Measurements from ENCODE around the gene P2RY2. TPM values are rescaled to one million over a fixed set of nuclear protein-coding genes. Genes with fewer than 3 reads are reported as not detected.

P2RY2 gene
- total and polyA plus RNA-seq, 2 experiments from 2014 or later = 0.63 to 1.6 TPM

DNA sequence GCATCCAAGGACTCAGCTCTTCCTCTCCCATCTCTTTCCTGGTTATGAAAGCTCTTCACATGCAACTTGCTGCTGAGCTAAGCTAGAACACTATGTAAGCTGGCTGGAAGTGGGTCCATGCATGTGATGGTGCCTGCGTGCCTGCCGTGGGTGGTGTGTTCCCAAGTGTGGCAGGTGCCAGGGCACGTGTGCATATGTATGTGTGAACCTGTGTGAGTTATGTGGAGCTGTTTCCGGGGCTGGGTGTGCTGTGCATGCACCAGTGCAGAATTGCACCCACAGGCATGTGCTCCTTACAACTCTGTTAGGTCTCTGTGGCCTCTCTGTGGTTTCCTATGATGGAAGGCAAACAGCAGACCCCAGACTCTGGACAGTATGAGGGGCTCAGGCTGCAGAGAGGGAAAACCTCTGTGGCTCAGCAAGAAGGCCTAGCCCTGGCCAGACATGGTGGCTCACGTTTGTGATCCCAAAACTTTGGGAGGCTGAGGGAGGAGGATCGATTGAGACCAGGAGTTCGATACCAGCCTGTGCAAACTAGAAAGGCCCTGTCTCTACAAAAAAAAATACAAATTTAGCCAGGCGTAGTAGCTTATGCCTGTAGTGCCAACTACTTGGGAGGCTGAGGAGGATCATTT lies 49.9 kb downstream of the P2RY2 start:
- Histone ChIP-seq H3K36me3 (ENCODE audit: insufficient read depth) (no peaks in the 10 kb centered on the region), H3K27me3 (ENCODE audit: insufficient read depth) (peaks cover 24% of the 10 kb centered on the region), H4K20me1 (replicated peaks; ENCODE audit: insufficient read depth) (no peaks in the 10 kb centered on the region), H3F3A (replicated peaks; ENCODE audit: low read depth) (no peaks in the 10 kb centered on the region), H3K79me2 (replicated peaks; ENCODE audit: insufficient read depth) (no peaks in the 10 kb centered on the region), H3K4me3 (no peak overlapping the region), H3K4me2 (no peak overlapping the region), H3K4me1 (ENCODE audit: insufficient read depth) (peaks cover 3% of the 10 kb centered on the region; the same call in 1 of the 2 replicates), H3K9me2 (ENCODE audit: insufficient read depth) (no peaks in the 10 kb centered on the region), H3K27ac (ENCODE audit: low read depth) (no peak overlapping the region), H2AFZ (no peak overlapping the region)
- Mint-ChIP-seq H3K9me3 (no peaks in the 10 kb centered on the region), H3K36me3 (ENCODE audit: low read depth) (no peaks in the 10 kb centered on the region), H3K27me3 (ENCODE audit: insufficient read depth, low read depth, poor library complexity) (peaks cover 20% of the 10 kb centered on the region), H3K27ac (no peak overlapping the region), H3K4me3 (no peak overlapping the region), H3K4me1 (peaks cover 45% of the 10 kb centered on the region)
- no peak for ATAC-seq
- no peak for TF ChIP-seq CREB1 (CRISPR knock-in tag; IDR thresholded peaks at IDR 0.05; ENCODE audit: low read depth)
- TF ChIP-seq, protein P1, sequence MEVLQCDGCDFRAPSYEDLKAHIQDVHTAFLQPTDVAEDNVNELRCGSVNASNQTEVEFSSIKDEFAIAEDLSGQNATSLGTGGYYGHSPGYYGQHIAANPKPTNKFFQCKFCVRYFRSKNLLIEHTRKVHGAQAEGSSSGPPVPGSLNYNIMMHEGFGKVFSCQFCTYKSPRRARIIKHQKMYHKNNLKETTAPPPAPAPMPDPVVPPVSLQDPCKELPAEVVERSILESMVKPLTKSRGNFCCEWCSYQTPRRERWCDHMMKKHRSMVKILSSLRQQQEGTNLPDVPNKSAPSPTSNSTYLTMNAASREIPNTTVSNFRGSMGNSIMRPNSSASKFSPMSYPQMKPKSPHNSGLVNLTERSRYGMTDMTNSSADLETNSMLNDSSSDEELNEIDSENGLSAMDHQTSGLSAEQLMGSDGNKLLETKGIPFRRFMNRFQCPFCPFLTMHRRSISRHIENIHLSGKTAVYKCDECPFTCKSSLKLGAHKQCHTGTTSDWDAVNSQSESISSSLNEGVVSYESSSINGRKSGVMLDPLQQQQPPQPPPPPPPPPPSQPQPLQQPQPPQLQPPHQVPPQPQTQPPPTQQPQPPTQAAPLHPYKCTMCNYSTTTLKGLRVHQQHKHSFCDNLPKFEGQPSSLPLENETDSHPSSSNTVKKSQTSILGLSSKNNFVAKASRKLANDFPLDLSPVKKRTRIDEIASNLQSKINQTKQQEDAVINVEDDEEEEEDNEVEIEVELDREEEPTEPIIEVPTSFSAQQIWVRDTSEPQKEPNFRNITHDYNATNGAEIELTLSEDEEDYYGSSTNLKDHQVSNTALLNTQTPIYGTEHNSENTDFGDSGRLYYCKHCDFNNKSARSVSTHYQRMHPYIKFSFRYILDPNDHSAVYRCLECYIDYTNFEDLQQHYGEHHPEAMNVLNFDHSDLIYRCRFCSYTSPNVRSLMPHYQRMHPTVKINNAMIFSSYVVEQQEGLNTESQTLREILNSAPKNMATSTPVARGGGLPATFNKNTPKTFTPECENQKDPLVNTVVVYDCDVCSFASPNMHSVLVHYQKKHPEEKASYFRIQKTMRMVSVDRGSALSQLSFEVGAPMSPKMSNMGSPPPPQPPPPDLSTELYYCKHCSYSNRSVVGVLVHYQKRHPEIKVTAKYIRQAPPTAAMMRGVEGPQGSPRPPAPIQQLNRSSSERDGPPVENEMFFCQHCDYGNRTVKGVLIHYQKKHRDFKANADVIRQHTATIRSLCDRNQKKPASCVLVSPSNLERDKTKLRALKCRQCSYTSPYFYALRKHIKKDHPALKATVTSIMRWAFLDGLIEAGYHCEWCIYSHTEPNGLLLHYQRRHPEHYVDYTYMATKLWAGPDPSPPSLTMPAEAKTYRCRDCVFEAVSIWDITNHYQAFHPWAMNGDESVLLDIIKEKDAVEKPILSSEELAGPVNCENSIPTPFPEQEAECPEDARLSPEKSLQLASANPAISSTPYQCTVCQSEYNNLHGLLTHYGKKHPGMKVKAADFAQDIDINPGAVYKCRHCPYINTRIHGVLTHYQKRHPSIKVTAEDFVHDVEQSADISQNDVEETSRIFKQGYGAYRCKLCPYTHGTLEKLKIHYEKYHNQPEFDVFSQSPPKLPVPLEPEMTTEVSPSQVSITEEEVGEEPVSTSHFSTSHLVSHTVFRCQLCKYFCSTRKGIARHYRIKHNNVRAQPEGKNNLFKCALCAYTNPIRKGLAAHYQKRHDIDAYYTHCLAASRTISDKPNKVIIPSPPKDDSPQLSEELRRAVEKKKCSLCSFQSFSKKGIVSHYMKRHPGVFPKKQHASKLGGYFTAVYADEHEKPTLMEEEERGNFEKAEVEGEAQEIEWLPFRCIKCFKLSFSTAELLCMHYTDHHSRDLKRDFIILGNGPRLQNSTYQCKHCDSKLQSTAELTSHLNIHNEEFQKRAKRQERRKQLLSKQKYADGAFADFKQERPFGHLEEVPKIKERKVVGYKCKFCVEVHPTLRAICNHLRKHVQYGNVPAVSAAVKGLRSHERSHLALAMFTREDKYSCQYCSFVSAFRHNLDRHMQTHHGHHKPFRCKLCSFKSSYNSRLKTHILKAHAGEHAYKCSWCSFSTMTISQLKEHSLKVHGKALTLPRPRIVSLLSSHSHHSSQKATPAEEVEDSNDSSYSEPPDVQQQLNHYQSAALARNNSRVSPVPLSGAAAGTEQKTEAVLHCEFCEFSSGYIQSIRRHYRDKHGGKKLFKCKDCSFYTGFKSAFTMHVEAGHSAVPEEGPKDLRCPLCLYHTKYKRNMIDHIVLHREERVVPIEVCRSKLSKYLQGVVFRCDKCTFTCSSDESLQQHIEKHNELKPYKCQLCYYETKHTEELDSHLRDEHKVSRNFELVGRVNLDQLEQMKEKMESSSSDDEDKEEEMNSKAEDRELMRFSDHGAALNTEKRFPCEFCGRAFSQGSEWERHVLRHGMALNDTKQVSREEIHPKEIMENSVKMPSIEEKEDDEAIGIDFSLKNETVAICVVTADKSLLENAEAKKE (CRISPR knock-in tag; IDR thresholded peaks at IDR 0.05) = no peak
- TF ChIP-seq EZH2 (IDR thresholded peaks at IDR 0.05; ENCODE audit: low read depth, unreplicated experiment) = no peak
- TF ChIP-seq POLR2AphosphoS5 (IDR thresholded peaks at IDR 0.05; ENCODE audit: low read depth) = no peak
- no peak for TF ChIP-seq ZNF331 (CRISPR knock-in tag; IDR thresholded peaks at IDR 0.05; ENCODE audit: low read depth)
- no peak for TF ChIP-seq JUNB (IDR thresholded peaks at IDR 0.05; ENCODE audit: unreplicated experiment)
- TF ChIP-seq EZH2phosphoT487 (IDR thresholded peaks at IDR 0.05; ENCODE audit: unreplicated experiment) = no peak
- TF ChIP-seq ZNF114 (CRISPR knock-in tag; IDR thresholded peaks at IDR 0.05) = no peak
- TF ChIP-seq, protein P2, sequence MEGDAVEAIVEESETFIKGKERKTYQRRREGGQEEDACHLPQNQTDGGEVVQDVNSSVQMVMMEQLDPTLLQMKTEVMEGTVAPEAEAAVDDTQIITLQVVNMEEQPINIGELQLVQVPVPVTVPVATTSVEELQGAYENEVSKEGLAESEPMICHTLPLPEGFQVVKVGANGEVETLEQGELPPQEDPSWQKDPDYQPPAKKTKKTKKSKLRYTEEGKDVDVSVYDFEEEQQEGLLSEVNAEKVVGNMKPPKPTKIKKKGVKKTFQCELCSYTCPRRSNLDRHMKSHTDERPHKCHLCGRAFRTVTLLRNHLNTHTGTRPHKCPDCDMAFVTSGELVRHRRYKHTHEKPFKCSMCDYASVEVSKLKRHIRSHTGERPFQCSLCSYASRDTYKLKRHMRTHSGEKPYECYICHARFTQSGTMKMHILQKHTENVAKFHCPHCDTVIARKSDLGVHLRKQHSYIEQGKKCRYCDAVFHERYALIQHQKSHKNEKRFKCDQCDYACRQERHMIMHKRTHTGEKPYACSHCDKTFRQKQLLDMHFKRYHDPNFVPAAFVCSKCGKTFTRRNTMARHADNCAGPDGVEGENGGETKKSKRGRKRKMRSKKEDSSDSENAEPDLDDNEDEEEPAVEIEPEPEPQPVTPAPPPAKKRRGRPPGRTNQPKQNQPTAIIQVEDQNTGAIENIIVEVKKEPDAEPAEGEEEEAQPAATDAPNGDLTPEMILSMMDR (conservative IDR thresholded peaks at IDR 0.05; ENCODE audit: low read depth in 2 of 2) = no peak
- no peak for TF ChIP-seq STAT1 (IDR thresholded peaks at IDR 0.05; ENCODE audit: unreplicated experiment)
- no peak for TF ChIP-seq NANOG (IDR thresholded peaks at IDR 0.05; ENCODE audit: borderline replicate concordance)
- TF ChIP-seq, protein P3, sequence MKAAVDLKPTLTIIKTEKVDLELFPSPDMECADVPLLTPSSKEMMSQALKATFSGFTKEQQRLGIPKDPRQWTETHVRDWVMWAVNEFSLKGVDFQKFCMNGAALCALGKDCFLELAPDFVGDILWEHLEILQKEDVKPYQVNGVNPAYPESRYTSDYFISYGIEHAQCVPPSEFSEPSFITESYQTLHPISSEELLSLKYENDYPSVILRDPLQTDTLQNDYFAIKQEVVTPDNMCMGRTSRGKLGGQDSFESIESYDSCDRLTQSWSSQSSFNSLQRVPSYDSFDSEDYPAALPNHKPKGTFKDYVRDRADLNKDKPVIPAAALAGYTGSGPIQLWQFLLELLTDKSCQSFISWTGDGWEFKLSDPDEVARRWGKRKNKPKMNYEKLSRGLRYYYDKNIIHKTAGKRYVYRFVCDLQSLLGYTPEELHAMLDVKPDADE (IDR thresholded peaks at IDR 0.05) = no peak
- no peak for DNase-seq (ENCODE audit: low spot score)

All from GM23338 (cell line).